Sigmoid colon (tissue), 4 donors: ENCODE data around the gene ALDH2.

ENCODE experiments used
- CTCF ChIP-seq, 4 experiments: fragments of 450-650 bp in 3 of 4; fragments of 200-600 bp in 1 of 4; IDR thresholded peaks; one replicate each; pipeline ENCODE4 v1.5.1; 2016 to 2019; ENCODE audit warnings: antibody characterized with exemption in 4 of 4, mild to moderate bottlenecking in 3 of 4, moderate library complexity in 2 of 4
- POLR2A ChIP-seq, 2 donors: fragments of 450-650 bp; IDR thresholded peaks; one replicate each; pipeline ENCODE4 v1.6.1; 2016; ENCODE audit warnings: antibody characterized with exemption in 2 of 2, mild to moderate bottlenecking in 2 of 2, moderate library complexity in 2 of 2
- POLR2AphosphoS5 ChIP-seq, 4 donors: sonication (generic); formaldehyde crosslinking; IDR thresholded peaks; one replicate each; pipeline ENCODE4 v1.6.1; 2017; ENCODE audit warnings: antibody characterized with exemption in 4 of 4

GRCh38 chr12:111728795-111729194 lies 37.9 kb upstream of the ALDH2 start:
- TF ChIP-seq CTCF (IDR thresholded peaks at IDR 0.05) (no peak), POLR2AphosphoS5 (IDR thresholded peaks at IDR 0.05) (no peak), POLR2A (IDR thresholded peaks at IDR 0.05) (no peak)
